ENCODE results near the gene LRRC3C. TPM values are rescaled to one million over a fixed set of nuclear protein-coding genes. Genes with fewer than 3 reads are reported as not detected.
"Not testable (repeated sequence)": the region's sequence is repeated elsewhere in the genome, so short reads cannot be mapped to it uniquely, and the experiment has no call there.

Gene LRRC3C
- not detected for total RNA-seq

GRCh38 chr17:39927101-39927928 is at the start of gene LRRC3C, which contains the start of gene ORMDL3:
Gene LRRC3C (plus strand): TSS chr17:39927732. CDS start chr17:39941524, 13,792 bp downstream.
Gene ORMDL3 (minus strand): TSS chr17:39927601. CDS start chr17:39924203, 3,398 bp downstream.
- DNase-seq (ENCODE audit: low spot score) (peak; percentile 98), ATAC-seq (peak; percentile 72)

GRCh38 chr17:39886102-39886501 is 41.4 kb upstream of the LRRC3C start:
- not testable (repeated sequence) for ATAC-seq; DNase-seq (ENCODE audit: low spot score)

- no peak for ATAC-seq
- DNase-seq (ENCODE audit: low spot score), result no peak
Observed at GRCh38 chr17:39887078-39887477, 40.5 kb upstream of the LRRC3C start.

GRCh38 chr17:39889200-39889599 is 38.3 kb upstream of the LRRC3C start:
- DNase-seq (ENCODE audit: low spot score), result no peak

GRCh38 chr17:39894681-39895376 is 32.7 kb upstream of the LRRC3C start:
- no peak for ATAC-seq
- DNase-seq (ENCODE audit: low spot score), result no peak

More at GRCh38 chr17:39889200-39889599, 38.3 kb upstream of the LRRC3C start:
- no peak for ATAC-seq

GRCh38 chr17:39898088-39898487 is 29.4 kb upstream of the LRRC3C start:
- DNase-seq (ENCODE audit: low spot score), result no peak
- no peak for ATAC-seq

GRCh38 chr17:39899215-39899614 is 28.3 kb upstream of the LRRC3C start:
- no peak for ATAC-seq
- DNase-seq (ENCODE audit: low spot score), result no peak

GRCh38 chr17:39902027-39902426 is 25.5 kb upstream of the LRRC3C start:
- ATAC-seq; DNase-seq (ENCODE audit: low spot score): not testable (repeated sequence)

- no peak for DNase-seq (ENCODE audit: low spot score)
- ATAC-seq, result no peak
Observed at GRCh38 chr17:39903158-39903884, 24.2 kb upstream of the LRRC3C start.

- ATAC-seq (peak; percentile 62), DNase-seq (ENCODE audit: low spot score) (no peak)
Observed at GRCh38 chr17:39904990-39905288, 22.6 kb upstream of the LRRC3C start.

GRCh38 chr17:39908789-39909352 is 18.7 kb upstream of the LRRC3C start:
- DNase-seq (ENCODE audit: low spot score) (no peak), ATAC-seq (no peak)

GRCh38 chr17:39913989-39914388 is 13.5 kb upstream of the LRRC3C start:
- peak; percentile 63 for ATAC-seq

GRCh38 chr17:39915559-39915958 is 12.0 kb upstream of the LRRC3C start:
- ATAC-seq (no peak), DNase-seq (ENCODE audit: low spot score) (no peak)

More at GRCh38 chr17:39913989-39914388, 13.5 kb upstream of the LRRC3C start:
- DNase-seq (ENCODE audit: low spot score), result no peak

- ATAC-seq, result peak; percentile 4
Observed at GRCh38 chr17:39916918-39917317, 10.6 kb upstream of the LRRC3C start.

GRCh38 chr17:39919087-39919683 is 8.3 kb upstream of the LRRC3C start:
- DNase-seq (ENCODE audit: low spot score), result no peak
- ATAC-seq, result no peak

More at GRCh38 chr17:39916918-39917317, 10.6 kb upstream of the LRRC3C start:
- no peak for DNase-seq (ENCODE audit: low spot score)

GRCh38 chr17:39920218-39921210 is 7.0 kb upstream of the LRRC3C start:
- no peak for DNase-seq (ENCODE audit: low spot score)
- ATAC-seq, result no peak

- ATAC-seq (no peak), DNase-seq (ENCODE audit: low spot score) (no peak)
Observed at GRCh38 chr17:39921323-39921722, 6.2 kb upstream of the LRRC3C start.

- DNase-seq (ENCODE audit: low spot score), result peak; percentile 84
- ATAC-seq, result peak; percentile 57
Observed at GRCh38 chr17:39922006-39922405, 5.5 kb upstream of the LRRC3C start.

- ATAC-seq (no peak), DNase-seq (ENCODE audit: low spot score) (no peak)
Observed at GRCh38 chr17:39923230-39923629, 4.3 kb upstream of the LRRC3C start.
